Testis (tissue), 2 donors: ENCODE results near the gene AASDH.

Experiments used
- CTCF ChIP-seq, 3 experiments: fragments of 450-650 bp in 2 of 3; fragments of 200-600 bp in 1 of 3; sonication (generic) in 1 of 3; IDR thresholded peaks; one replicate each; pipeline ENCODE4 v1.5.1; 2016 to 2019; ENCODE audit warnings: antibody characterized with exemption in 3 of 3, mild to moderate bottlenecking in 2 of 3, moderate library complexity in 1 of 3
- POLR2A ChIP-seq: fragments of 450-650 bp; IDR thresholded peaks from one replicate; pipeline ENCODE4 v1.6.1; 2017; ENCODE audit warnings: antibody characterized with exemption, mild to moderate bottlenecking, moderate library complexity

GRCh38 chr4:56345458-56345857 is 41.8 kb downstream of the AASDH start:
- TF ChIP-seq CTCF (IDR thresholded peaks at IDR 0.05) (no peak), POLR2A (no peak)
